Measurements from ENCODE around the gene MAPKBP1. TPM values are rescaled to one million over a fixed set of nuclear protein-coding genes. Genes with fewer than 3 reads are reported as not detected.
A peak's percentile ranks its signal among the peaks of the same experiment; 100 is the strongest.

MAPKBP1 gene
- total and polyA plus RNA-seq, 2 of the 13 experiments (the other 11 are each of a cell fraction or from before 2014, with no cell fraction given) = 3.0 to 7.3 TPM

DNA sequence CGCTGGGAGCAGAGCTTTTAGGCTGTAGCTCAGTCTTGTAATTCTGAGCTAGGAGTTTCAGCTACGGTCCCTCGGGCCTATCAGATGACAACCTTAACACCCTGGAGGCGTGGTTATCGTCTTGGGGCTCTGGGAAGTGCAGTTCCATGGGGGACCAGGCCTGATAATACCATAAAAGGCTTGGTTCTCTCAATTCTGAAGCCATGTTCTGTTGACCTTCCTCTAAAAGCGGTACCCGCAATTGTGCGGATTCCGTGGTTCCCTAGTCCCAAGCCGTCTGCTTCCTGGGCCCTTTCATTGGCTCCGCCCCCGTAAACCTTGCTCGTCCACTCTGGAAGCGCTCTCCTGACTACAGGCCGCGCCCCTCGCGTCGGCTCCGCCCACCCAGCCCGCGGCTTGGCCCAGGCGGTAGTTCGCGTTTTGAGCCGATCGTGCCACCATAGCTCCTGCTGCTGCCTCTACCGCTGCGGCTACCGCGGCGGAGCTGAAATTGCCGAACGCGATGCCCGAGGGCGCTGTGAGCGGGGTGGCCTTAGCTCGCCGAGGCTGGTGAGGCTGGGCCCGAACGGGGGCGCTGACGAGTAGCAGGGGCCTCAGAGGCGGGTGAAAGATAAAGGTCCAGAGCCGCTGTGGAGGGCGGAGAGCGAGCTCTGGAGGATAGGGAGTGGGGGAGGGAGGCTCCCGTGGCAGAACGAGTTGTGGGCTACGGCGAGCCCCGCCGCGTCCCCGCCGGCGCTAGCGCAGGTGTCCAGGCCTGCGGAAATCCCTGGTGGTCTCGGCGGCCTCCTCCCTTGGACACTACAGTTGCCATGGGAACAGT is at the start of gene MAPKBP1 (continued):
- TF ChIP-seq, protein P1, sequence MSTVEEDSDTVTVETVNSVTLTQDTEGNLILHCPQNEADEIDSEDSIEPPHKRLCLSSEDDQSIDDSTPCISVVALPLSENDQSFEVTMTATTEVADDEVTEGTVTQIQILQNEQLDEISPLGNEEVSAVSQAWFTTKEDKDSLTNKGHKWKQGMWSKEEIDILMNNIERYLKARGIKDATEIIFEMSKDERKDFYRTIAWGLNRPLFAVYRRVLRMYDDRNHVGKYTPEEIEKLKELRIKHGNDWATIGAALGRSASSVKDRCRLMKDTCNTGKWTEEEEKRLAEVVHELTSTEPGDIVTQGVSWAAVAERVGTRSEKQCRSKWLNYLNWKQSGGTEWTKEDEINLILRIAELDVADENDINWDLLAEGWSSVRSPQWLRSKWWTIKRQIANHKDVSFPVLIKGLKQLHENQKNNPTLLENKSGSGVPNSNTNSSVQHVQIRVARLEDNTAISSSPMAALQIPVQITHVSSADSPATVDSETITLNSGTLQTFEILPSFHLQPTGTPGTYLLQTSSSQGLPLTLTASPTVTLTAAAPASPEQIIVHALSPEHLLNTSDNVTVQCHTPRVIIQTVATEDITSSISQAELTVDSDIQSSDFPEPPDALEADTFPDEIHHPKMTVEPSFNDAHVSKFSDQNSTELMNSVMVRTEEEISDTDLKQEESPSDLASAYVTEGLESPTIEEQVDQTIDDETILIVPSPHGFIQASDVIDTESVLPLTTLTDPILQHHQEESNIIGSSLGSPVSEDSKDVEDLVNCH (CRISPR knock-in tag; IDR thresholded peaks at IDR 0.05) = no peak
- TF ChIP-seq ATF7-NPFF (CRISPR knock-in tag; IDR thresholded peaks at IDR 0.05; ENCODE audit: low read depth) = peak; percentile 94
- no peak for TF ChIP-seq ZFP36L2 (CRISPR knock-in tag; IDR thresholded peaks at IDR 0.05)
- no peak; the same call in 1 of the 2 replicates for TF ChIP-seq NFATC3 (CRISPR knock-in tag; IDR thresholded peaks at IDR 0.05)
- 0 out of 2 replicates have a peak, but pooled peaks have one; percentile 26 for TF ChIP-seq POLR2AphosphoS2 (IDR thresholded peaks at IDR 0.05; ENCODE audit: low read depth, low read length)
- TF ChIP-seq, protein P2, sequence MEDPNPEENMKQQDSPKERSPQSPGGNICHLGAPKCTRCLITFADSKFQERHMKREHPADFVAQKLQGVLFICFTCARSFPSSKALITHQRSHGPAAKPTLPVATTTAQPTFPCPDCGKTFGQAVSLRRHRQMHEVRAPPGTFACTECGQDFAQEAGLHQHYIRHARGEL (CRISPR knock-in tag; IDR thresholded peaks at IDR 0.05) = no peak
- peak; percentile 94; the same call in 1 of the 2 replicates for TF ChIP-seq ZSCAN21 (CRISPR knock-in tag; IDR thresholded peaks at IDR 0.05; ENCODE audit: borderline replicate concordance)
- TF ChIP-seq IKZF4 (CRISPR knock-in tag; IDR thresholded peaks at IDR 0.05; ENCODE audit: borderline replicate concordance, low read depth, not compliant biosample characterization) = peak; percentile 29
- TF ChIP-seq ZNF432 (CRISPR knock-in tag; IDR thresholded peaks at IDR 0.05; ENCODE audit: borderline replicate concordance) = no peak
- no peak for TF ChIP-seq TRIM24 (CRISPR knock-in tag; IDR thresholded peaks at IDR 0.05)
- TF ChIP-seq SMC3 (IDR thresholded peaks at IDR 0.05; ENCODE audit: low read length) = no peak; the same call in 1 of the 2 replicates
- 0 out of 2 replicates have a peak, but pooled peaks have one; percentile 54 for TF ChIP-seq ZNF44 (CRISPR knock-in tag; IDR thresholded peaks at IDR 0.05)
- peak; percentile 98 for TF ChIP-seq ZMAT3 (CRISPR knock-in tag; conservative IDR thresholded peaks at IDR 0.05)
- no peak for TF ChIP-seq NCOA2 (CRISPR knock-in tag; IDR thresholded peaks at IDR 0.05)
- TF ChIP-seq, protein P3, sequence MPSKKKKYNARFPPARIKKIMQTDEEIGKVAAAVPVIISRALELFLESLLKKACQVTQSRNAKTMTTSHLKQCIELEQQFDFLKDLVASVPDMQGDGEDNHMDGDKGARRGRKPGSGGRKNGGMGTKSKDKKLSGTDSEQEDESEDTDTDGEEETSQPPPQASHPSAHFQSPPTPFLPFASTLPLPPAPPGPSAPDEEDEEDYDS (CRISPR knock-in tag; IDR thresholded peaks at IDR 0.05) = peak; percentile 85
- TF ChIP-seq, protein P4, sequence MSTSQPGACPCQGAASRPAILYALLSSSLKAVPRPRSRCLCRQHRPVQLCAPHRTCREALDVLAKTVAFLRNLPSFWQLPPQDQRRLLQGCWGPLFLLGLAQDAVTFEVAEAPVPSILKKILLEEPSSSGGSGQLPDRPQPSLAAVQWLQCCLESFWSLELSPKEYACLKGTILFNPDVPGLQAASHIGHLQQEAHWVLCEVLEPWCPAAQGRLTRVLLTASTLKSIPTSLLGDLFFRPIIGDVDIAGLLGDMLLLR (CRISPR knock-in tag; IDR thresholded peaks at IDR 0.05) = no peak
- TF ChIP-seq ZNF337 (CRISPR knock-in tag; IDR thresholded peaks at IDR 0.05; ENCODE audit: borderline replicate concordance, low read depth) = peak; percentile 94; the same call in 1 of the 2 replicates
- TF ChIP-seq TBP (CRISPR knock-in tag; IDR thresholded peaks at IDR 0.05) = no peak
- TF ChIP-seq ZBTB7A (CRISPR knock-in tag; IDR thresholded peaks at IDR 0.05) = peak; percentile 65; the same call in 1 of the 2 replicates
- TF ChIP-seq ARID2 (CRISPR knock-in tag; IDR thresholded peaks at IDR 0.05; ENCODE audit: borderline replicate concordance) = peak; percentile 96
- no peak for TF ChIP-seq HDAC6 (IDR thresholded peaks at IDR 0.05; ENCODE audit: low read depth, low read length)
- TF ChIP-seq, protein P5, sequence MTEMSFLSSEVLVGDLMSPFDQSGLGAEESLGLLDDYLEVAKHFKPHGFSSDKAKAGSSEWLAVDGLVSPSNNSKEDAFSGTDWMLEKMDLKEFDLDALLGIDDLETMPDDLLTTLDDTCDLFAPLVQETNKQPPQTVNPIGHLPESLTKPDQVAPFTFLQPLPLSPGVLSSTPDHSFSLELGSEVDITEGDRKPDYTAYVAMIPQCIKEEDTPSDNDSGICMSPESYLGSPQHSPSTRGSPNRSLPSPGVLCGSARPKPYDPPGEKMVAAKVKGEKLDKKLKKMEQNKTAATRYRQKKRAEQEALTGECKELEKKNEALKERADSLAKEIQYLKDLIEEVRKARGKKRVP (CRISPR knock-in tag; IDR thresholded peaks at IDR 0.05) = peak in 1 of 2 experiments; percentile 70; a peak in 2 of 4 replicates
- peak; percentile 62 for TF ChIP-seq NFYC (CRISPR knock-in tag; IDR thresholded peaks at IDR 0.05)
